GM19397 (cell line): ENCODE data around the gene ARMC2.

ENCODE experiments used
- ATAC-seq: cut with Tn5 transposase; IDR thresholded peaks from one replicate; pipeline ENCODE4 v1.9.1; 2021; ENCODE audit warnings: mild to moderate bottlenecking, moderate library complexity; ENCODE audit not compliant: unreplicated experiment

Gene ARMC2

GRCh38 chr6:109009962-109010704 is 161.9 kb downstream of the ARMC2 start:
- ATAC-seq: no peak

- no peak for ATAC-seq
Observed at GRCh38 chr6:109010705-109011102, 162.5 kb downstream of the ARMC2 start.

- ATAC-seq: no peak
Observed at GRCh38 chr6:109013656-109014305, 165.6 kb downstream of the ARMC2 start.

- no peak for ATAC-seq
Observed at GRCh38 chr6:109014606-109015005, 166.4 kb downstream of the ARMC2 start.

- no peak for ATAC-seq
Observed at GRCh38 chr6:109015176-109015575, 167.0 kb downstream of the ARMC2 start.

- ATAC-seq: no peak
Observed at GRCh38 chr6:109019911-109020310, 171.7 kb downstream of the ARMC2 start.

GRCh38 chr6:109021870-109022269 is 173.6 kb downstream of the ARMC2 start:
- no peak for ATAC-seq

GRCh38 chr6:109023356-109023925 is 175.2 kb downstream of the ARMC2 start:
- ATAC-seq: no peak
